Stimulated activated CD8-positive, alpha-beta memory T cell treated with anti-CD3 and anti-CD28 coated beads, Interleukin-7, amount 100 ng/mL, for 4 hours (primary cell): Measurements from ENCODE around the gene HS1BP3.

Source experiments
- DNase-seq, 2 donors: peaks; one replicate each; pipeline ENCODE4 v3.0.0-alpha.2; 2020; ENCODE audit warnings: low read depth in 2 of 2

Gene HS1BP3

DNA sequence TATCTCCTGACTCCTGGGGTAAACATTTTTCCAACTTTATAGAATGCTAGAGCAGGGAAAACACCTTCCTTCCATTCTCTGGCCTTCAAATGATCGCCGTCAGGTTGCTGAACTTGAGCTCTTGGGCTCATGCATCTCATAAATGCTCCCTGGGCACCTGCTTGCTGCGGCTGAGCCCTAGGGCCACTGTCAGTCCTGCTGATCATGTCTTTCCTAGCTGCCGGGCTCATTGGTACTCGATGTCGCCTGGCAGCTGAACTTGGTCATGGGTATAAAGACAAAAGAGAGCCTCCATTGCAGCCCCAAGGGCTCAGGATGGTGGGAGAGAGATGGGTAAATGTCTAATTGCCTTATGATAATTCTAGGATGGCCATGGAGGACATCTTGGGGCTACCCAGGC is 80.6 kb downstream of the HS1BP3 start:
- no peak for DNase-seq

DNA sequence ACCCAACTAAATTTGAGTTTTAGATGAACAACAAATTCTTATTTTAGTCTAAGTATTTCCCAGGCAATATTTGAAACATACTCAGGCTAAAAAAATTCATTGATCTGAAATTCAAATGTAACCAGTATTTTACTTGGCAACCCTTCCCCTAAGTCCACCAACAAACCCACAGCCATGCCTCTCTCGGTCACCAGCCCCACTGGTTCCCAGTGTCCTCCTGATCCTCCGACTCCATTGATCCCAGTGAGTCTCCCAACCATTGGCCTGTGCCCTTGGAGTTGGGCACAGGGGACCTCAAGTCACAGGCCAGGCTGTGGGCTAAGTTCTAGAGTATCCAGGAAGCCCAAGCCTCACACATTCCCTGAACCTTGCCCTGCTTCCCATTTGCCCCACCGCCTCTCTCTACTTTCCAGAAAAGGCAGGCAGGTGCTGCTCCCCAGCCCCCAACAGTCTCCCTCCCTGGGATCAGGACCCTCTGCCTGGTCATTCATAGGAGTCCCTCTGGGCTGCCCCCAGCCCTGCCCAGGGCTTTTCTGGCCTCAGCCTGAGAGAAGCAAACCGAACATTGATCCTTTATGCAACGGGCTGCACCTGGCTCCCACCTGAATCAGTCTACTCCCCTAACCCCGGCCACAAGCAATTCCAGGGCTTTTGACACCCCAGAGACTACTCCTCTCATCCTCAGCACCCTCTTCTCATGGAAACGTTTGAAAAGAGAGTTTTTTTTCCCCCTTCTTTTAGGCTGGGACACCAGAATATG is 81.3 kb downstream of the HS1BP3 start:
- DNase-seq = no peak

DNA sequence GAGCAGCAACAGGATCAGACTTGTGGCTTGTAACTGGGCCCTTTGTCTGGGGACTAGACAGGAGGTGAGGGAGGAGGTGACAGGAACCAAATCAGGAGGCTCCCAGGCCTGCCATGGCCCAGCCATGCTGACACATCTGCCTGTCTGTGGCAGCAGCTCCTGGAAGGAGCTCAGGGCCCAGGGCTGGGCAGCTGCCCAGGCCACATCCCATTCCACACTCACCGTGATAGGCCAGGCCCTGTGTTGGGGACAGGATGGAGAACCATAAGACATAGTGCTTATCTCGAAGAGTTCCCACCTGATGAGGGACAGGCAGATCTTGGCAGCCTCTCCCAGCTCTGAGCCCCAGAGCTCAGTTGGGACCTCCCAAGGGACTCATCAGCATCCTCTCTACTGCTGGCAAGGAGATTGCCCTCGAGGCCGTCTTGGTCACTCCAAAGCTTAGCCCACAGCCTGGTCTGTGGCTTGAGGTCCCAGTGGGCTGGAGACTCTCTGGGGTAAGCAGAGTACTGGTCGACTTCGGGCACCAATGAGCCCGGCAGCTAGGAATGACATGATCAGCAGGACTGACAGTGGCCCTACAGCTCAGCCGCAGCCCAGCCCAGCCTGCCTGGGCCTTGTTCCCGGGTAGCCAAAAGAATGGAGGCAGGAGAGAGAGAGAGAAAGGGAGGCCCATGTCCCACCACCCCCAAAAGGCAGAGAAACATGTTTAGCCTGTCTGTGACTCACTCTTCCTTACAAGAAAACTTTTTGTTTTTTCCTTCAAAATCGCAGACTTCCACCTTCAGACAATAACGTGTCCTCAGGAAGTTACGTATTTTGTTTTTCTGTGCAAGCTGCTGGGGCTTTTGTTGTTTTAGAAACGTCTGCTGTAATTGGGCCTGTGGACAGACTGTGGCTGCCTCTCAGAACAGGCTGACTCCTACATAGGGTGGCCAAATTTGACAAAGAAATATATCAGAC is 82.1 kb downstream of the HS1BP3 start:
- DNase-seq = no peak

DNA sequence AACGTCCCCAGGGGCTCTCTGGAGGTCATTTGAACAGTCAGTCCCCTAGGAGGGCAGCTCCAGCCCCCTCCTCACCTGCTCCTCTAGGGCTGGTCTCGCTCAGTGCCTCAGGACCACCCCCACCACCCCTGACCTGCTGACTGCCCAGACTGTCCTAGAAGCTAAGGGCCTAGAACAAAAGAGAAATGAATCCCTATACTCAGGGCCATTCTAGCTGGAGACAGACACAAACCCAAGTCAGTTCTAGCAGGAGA is 83.0 kb downstream of the HS1BP3 start:
- DNase-seq = no peak
